SK-N-SH treated with all-trans-retinoic acid at 6 μM for 48 hours (cell line): ENCODE data around the gene ADCY5.

Source experiments
- ATAC-seq: fragments of 200-7000 bp; cut with Tn5 transposase; 3 replicates; pipeline ENCODE4 v1.9.1; 2020; ENCODE audit warnings: mild to moderate bottlenecking, moderate library complexity
- ARNTL ChIP-seq: fragments of 450-650 bp; formaldehyde crosslinking; IDR thresholded peaks from 2 replicates; pipeline ENCODE4 v1.5.0; 2020; ENCODE audit warnings: low read depth, mild to moderate bottlenecking, moderate library complexity, borderline replicate concordance
- BACH2 ChIP-seq: fragments of 250-450 bp; sonication (Bioruptor Pico); IDR thresholded peaks from 2 replicates; pipeline ENCODE4 v1.9.0; 2021; ENCODE audit warnings: mild to moderate bottlenecking, borderline replicate concordance
- CSDC2 ChIP-seq: fragments of 250-450 bp; sonication (Bioruptor Pico); IDR thresholded peaks from 2 replicates; pipeline ENCODE4 v1.5.0; 2020; ENCODE audit warnings: mild to moderate bottlenecking, moderate library complexity
- GLIS3 ChIP-seq: fragments of 250-450 bp; sonication (Bioruptor Pico); IDR thresholded peaks from 2 replicates; pipeline ENCODE4 v1.5.0; 2020; ENCODE audit warnings: mild to moderate bottlenecking, moderate library complexity
- OSR1 ChIP-seq: fragments of 250-450 bp; sonication (Bioruptor Pico); IDR thresholded peaks from 2 replicates; pipeline ENCODE4 v1.8.0; 2022; ENCODE audit warnings: moderate library complexity, mild to moderate bottlenecking, inconsistent platforms
- PPARA ChIP-seq: fragments of 250-450 bp; sonication (Bioruptor Pico); IDR thresholded peaks from 2 replicates; pipeline ENCODE4 v1.5.0; 2020; ENCODE audit warnings: mild to moderate bottlenecking, borderline replicate concordance
- RARB ChIP-seq: fragments of 250-450 bp; sonication (Bioruptor Pico); IDR thresholded peaks from 2 replicates; pipeline ENCODE4 v1.8.0; 2021; ENCODE audit warnings: mild to moderate bottlenecking, moderate library complexity
- TOX ChIP-seq: fragments of 250-450 bp; sonication (Bioruptor Pico); IDR thresholded peaks from 2 replicates; pipeline ENCODE4 v1.8.0; 2021; ENCODE audit warnings: mild to moderate bottlenecking, moderate library complexity, borderline replicate concordance
- TSHZ2 ChIP-seq: fragments of 250-450 bp; sonication (Bioruptor Pico); IDR thresholded peaks from 2 replicates; pipeline ENCODE4 v1.5.0; 2020; ENCODE audit warnings: mild to moderate bottlenecking, moderate library complexity
- ZC3H10 ChIP-seq: fragments of 250-450 bp; sonication (Bioruptor Pico); IDR thresholded peaks from 2 replicates; pipeline ENCODE4 v1.5.1; 2021; ENCODE audit warnings: mild to moderate bottlenecking, moderate library complexity
- ZNF70 ChIP-seq: fragments of 450-650 bp; formaldehyde crosslinking; IDR thresholded peaks from 2 replicates; pipeline ENCODE4 v1.5.0; 2020; ENCODE audit warnings: mild to moderate bottlenecking, moderate library complexity
- ZNF8 ChIP-seq: fragments of 450-650 bp; formaldehyde crosslinking; IDR thresholded peaks from 2 replicates; pipeline ENCODE4 v1.5.0; 2020; ENCODE audit warnings: mild to moderate bottlenecking, moderate library complexity
- TF ChIP-seq, protein P1 (sequence below): fragments of 250-450 bp; sonication (Bioruptor Pico); IDR thresholded peaks from 2 replicates; pipeline ENCODE4 v1.5.1; 2020; ENCODE audit warnings: low read depth, mild to moderate bottlenecking, moderate library complexity
- TF ChIP-seq, protein P2 (sequence below): fragments of 250-450 bp; sonication (Bioruptor Pico); IDR thresholded peaks from 2 replicates; pipeline ENCODE4 v1.8.0; 2020; ENCODE audit warnings: mild to moderate bottlenecking, moderate library complexity, borderline replicate concordance
- TF ChIP-seq, protein P3 (sequence below): fragments of 250-450 bp; sonication (Bioruptor Pico); IDR thresholded peaks from 2 replicates; pipeline ENCODE4 v1.5.1; 2021; ENCODE audit warnings: mild to moderate bottlenecking, moderate library complexity

The ADCY5 gene

DNA sequence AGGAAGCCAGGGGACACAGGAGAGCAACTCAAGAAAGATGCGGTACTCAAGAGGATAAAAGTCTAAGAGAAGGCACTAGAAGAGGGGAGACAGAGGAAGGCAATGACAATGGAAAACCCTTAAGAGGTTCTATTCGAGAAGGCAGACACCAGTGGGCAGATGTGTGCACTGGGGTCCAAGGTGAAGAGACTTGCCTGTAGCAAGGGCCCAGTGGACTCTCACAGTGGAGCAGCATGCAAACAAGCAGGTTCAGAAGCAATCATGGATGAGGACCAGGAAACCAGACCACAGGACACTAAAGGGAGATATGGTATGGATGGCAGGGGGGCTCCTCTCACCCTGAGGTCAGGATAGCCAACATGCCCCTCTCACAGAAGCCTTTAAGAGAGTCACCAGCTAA lies 2.7 kb downstream of the ADCY5 start (continued):
- TF ChIP-seq, protein P1, sequence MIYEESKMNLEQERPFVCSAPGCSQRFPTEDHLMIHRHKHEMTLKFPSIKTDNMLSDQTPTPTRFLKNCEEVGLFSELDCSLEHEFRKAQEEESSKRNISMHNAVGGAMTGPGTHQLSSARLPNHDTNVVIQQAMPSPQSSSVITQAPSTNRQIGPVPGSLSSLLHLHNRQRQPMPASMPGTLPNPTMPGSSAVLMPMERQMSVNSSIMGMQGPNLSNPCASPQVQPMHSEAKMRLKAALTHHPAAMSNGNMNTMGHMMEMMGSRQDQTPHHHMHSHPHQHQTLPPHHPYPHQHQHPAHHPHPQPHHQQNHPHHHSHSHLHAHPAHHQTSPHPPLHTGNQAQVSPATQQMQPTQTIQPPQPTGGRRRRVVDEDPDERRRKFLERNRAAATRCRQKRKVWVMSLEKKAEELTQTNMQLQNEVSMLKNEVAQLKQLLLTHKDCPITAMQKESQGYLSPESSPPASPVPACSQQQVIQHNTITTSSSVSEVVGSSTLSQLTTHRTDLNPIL (CRISPR knock-in tag): no peak
- TF ChIP-seq TOX (CRISPR knock-in tag): no peak

- ATAC-seq: no peak
- no peak for TF ChIP-seq GLIS3
- TF ChIP-seq TOX (CRISPR knock-in tag): no peak
- TF ChIP-seq RARB: no peak
- TF ChIP-seq, protein P2, sequence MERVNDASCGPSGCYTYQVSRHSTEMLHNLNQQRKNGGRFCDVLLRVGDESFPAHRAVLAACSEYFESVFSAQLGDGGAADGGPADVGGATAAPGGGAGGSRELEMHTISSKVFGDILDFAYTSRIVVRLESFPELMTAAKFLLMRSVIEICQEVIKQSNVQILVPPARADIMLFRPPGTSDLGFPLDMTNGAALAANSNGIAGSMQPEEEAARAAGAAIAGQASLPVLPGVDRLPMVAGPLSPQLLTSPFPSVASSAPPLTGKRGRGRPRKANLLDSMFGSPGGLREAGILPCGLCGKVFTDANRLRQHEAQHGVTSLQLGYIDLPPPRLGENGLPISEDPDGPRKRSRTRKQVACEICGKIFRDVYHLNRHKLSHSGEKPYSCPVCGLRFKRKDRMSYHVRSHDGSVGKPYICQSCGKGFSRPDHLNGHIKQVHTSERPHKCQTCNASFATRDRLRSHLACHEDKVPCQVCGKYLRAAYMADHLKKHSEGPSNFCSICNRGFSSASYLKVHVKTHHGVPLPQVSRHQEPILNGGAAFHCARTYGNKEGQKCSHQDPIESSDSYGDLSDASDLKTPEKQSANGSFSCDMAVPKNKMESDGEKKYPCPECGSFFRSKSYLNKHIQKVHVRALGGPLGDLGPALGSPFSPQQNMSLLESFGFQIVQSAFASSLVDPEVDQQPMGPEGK (CRISPR knock-in tag): no peak
- TF ChIP-seq TSHZ2 (CRISPR knock-in tag): no peak
- TF ChIP-seq, protein P1 (CRISPR knock-in tag): no peak
- TF ChIP-seq CSDC2: no peak
- no peak for TF ChIP-seq ZC3H10 (CRISPR knock-in tag)
- no peak for TF ChIP-seq ZNF8 (CRISPR knock-in tag)
These were observed 3.2 kb downstream of the ADCY5 start for GRCh38 chr3:123445702-123446101.

DNA sequence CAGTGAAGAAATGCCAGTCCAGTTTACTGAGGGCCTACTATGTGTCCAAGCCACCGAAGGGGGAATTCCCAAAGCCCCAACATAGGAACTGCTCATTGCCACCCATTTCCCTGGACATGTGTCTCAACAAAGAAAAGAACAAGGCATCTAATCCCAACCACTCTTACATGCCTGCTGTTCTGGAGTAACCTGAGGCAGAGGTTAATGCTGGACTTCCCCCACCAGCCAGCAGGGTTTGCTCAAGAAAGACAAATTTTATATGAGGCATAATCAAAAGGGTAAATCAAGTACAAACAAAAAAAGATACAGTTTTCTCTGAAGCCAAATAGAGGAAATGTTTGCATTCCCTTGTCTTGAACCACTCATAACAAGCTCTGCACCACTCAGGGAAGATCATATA lies 4.1 kb downstream of the ADCY5 start:
- ATAC-seq: no peak
- no peak for TF ChIP-seq BACH2 (CRISPR knock-in tag)
- no peak for TF ChIP-seq PPARA
- TF ChIP-seq, protein P2 (CRISPR knock-in tag): no peak
- TF ChIP-seq, protein P3, sequence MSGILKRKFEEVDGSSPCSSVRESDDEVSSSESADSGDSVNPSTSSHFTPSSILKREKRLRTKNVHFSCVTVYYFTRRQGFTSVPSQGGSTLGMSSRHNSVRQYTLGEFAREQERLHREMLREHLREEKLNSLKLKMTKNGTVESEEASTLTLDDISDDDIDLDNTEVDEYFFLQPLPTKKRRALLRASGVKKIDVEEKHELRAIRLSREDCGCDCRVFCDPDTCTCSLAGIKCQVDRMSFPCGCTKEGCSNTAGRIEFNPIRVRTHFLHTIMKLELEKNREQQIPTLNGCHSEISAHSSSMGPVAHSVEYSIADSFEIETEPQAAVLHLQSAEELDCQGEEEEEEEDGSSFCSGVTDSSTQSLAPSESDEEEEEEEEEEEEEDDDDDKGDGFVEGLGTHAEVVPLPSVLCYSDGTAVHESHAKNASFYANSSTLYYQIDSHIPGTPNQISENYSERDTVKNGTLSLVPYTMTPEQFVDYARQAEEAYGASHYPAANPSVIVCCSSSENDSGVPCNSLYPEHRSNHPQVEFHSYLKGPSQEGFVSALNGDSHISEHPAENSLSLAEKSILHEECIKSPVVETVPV: no peak
- no peak for TF ChIP-seq CSDC2
- no peak for TF ChIP-seq ZC3H10 (CRISPR knock-in tag)
- TF ChIP-seq GLIS3: no peak
- no peak for TF ChIP-seq ARNTL (CRISPR knock-in tag)
- no peak for TF ChIP-seq RARB
- TF ChIP-seq ZNF70: no peak

- no peak for ATAC-seq
- TF ChIP-seq, protein P1 (CRISPR knock-in tag): no peak
- no peak for TF ChIP-seq OSR1
- TF ChIP-seq BACH2 (CRISPR knock-in tag): no peak
These were observed 4.9 kb downstream of the ADCY5 start for GRCh38 chr3:123444023-123444422.
